HG03064 (cell line): Measurements from ENCODE around the gene LHFPL2.
"Not testable (repeated sequence)": the region's sequence is repeated elsewhere in the genome, so short reads cannot be mapped to it uniquely, and the experiment has no call there.

Experiments used
- ATAC-seq: cut with Tn5 transposase; IDR thresholded peaks from one replicate; pipeline ENCODE4 v1.9.1; 2021; ENCODE audit warnings: low read depth; ENCODE audit not compliant: unreplicated experiment

LHFPL2 gene

DNA sequence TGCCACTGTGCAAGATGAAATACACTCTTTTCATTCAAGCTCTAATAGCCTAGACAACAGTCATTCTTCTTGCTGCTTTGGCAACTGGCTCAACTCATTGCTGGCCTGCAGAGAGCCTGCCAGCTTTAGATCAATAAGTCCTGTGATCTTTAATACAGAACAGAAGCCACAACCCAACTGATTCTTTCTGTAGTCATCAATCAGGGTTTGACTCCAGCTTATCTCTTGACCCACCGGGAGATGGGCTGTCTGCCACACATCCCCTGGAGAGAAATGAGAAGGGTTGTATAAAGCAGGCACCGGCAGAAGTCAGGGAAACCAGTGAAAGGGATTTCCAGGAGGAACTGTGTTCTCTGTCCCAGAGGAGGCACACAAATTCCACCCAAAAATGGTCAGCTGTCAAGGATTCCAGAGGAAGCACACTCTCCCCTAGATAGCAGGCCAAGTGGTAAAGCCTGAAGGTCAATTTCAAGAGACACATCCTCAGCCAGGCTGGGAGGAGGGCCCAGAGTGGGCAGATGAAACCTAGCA lies 24.5 kb downstream of the LHFPL2 start:
- no peak for ATAC-seq

DNA sequence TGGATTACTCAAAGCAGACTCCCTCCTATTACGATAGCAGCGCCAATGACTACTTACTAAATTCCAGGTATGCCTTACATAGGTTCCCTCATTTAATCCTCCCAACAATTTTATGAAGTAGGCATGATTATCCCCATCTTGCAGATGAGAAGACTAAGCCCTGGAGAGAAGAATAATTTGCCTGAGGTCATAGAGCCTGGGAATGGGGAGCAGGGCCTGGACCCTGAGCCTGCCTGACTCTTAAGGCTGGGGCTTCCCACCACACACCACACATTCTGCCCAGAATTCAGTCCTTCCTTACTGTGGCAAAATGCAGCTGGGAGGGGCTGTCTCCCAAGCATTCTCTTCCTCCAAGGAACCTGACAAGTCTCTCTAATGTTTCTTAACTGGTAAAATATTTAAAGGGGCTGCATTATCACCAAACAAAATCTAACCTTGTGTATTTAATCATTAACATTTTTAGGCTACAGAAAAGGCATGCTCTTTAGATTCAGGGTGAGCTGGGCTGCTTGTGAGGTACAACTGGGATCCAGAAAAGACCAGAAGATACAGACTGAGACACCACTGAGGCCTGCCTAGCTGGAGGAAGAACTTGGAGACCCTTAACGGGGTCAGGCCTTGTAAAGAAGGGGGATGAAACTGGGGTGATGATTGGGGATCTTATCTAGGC lies 26.1 kb downstream of the LHFPL2 start:
- ATAC-seq: no peak

DNA sequence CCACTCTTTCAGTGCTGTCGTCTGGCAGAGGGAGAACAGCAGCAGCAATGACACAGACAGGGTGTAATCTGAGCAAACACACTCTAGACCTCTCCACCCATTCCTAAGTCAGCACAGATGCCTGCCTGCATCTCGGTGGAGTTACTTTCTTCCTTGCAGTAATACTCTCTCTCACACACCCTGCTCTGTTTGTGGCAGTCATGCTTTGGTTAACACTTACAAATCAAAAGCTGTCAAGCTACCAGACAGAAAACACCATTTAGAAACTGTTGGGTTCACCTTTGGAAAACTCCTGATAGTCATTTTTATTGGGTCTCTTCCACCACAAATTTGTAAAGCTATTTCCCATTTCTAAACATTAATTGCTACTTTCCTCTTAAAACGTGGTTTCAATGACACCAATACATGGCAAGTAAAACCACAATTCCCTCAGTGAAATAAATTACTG lies 27.3 kb downstream of the LHFPL2 start:
- no peak for ATAC-seq

DNA sequence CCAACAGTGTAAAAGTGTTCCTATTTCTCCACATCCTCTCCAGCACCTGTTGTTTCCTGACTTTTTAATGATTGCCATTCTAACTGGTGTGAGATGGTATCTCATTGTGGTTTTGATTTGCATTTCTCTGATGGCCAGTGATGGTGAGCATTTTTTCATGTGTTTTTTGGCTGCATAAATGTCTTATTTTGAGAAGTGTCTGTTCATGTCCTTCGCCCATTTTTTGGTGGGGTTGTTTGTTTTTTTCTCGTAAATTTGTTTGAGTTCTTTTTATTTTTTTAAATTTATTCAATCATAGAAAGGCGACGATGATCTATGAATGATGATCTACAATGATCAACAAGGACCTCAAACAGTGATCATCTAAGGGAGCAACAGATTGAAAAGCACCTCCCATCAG lies 28.5 kb downstream of the LHFPL2 start:
- not testable (repeated sequence) for ATAC-seq

DNA sequence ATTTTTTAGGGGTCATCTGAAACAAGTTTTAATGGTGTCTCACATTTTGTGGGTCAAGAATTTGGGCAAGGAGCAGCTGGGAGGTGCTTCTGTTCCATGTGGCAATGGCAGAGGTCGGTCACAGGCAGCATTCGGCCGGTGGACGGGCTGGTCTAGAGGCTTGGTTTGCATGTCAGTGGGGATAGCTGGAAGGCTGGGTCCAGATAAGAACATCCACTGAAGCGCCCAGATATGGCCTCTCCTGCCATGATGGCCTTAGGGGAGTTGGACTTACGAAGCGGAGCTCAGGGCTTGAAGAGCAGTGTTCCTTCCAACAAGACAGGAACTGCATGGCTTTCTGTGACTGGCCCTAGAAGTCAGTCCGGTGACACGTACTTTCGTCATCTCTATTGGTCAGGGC lies 30.3 kb downstream of the LHFPL2 start:
- no peak for ATAC-seq

DNA sequence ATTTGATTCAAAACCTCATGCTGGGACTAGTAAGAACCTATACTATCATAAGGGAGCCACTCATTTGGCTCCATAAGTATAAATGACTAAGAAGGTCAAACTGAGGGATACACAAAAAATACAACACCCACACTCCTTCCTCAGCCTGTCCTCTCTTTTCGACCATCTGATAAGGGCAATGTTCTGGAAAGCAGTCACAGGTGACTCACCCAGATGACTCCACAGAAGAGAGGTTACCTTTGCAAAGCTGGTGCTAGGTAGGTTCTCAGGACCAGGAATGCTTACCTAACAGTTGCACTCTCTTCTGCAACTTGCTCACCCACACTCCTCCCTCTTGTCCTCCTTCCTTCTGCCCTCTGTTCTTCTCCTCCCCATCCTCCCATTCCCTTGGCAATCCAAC lies 32.9 kb downstream of the LHFPL2 start:
- ATAC-seq: no peak

DNA sequence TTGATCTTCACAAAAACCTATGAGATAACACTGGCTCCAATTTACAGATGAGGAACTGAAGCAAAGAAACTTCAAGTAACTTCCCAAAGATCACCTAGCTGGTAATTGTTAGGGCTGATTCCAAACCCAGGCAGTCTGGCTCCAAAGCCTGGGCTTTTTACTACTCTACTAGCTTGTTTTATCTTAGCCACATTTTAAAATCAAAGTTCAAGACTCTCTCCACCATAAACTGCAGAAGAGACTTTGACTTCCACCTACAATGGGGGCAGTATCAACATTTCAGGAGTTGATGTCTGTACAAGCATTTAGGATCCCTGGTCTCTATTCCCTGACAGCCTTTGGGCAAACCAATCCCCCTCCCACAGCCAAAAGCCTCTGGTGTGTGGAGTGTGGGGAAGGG lies 33.8 kb downstream of the LHFPL2 start:
- no peak for ATAC-seq

- ATAC-seq: no peak
Observed at GRCh38 chr5:78613756-78614155, 34.8 kb downstream of the LHFPL2 start.

DNA sequence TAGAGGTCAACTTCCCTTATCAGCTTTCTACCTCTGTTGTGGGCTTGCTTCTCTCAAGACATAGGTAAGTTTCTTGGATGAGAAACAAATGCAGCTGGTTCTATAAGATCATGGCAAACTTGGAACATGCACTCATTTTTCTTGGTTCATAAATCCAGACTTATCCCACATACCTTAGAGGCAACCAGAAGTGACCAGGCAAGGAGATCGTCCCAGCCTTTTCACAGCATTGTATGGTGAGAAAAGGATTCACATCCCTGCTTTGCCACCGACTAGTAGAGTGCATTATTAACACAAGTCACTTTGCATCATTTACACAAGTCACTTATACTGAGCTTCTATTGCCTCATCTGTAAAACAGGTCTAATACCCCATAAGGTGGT lies 35.4 kb downstream of the LHFPL2 start:
- ATAC-seq: no peak

- no peak for ATAC-seq
Observed at GRCh38 chr5:78612227-78613150, 36.1 kb downstream of the LHFPL2 start.

GRCh38 chr5:78611126-78611605 lies 37.4 kb downstream of the LHFPL2 start:
- no peak for ATAC-seq

DNA sequence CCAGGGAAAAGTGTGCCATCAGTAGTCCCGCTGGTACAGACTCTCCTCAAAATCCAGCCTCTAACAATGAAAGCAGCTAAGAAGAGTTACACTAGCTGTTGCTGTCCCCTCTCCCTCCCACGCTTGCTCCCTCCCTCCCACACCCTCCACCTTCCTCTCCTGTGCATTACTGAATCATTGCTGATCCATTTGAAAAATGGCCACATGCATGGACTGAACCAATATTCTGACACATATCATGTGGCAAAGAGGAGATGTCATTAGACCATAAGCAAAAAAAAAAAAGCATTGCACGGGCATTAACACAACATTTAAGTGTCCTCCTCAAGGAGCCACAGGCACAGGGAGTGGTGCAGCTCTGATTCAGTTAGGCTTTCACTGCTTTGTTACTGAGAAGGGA lies 37.9 kb downstream of the LHFPL2 start:
- no peak for ATAC-seq

DNA sequence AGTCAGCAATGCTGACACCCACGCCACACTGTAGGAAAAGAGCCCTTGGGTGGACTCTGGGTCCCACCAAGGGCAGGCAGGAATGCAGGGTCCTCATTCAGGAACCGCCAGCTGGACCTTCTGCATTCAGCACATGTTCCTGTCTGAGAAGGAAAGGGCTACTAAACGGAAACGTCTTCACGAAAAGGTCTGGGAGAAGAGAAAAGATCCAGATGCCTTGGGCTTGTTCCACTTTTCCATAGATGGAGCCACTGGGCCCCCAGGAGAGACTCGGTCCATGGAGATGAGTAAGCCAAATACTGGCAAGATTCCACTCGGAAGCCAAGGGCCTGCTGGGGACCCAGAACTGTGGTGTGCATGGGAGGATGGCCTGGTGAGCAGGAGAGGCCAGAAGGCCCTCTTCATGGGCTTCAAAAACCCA lies 38.4 kb downstream of the LHFPL2 start:
- ATAC-seq: no peak

DNA sequence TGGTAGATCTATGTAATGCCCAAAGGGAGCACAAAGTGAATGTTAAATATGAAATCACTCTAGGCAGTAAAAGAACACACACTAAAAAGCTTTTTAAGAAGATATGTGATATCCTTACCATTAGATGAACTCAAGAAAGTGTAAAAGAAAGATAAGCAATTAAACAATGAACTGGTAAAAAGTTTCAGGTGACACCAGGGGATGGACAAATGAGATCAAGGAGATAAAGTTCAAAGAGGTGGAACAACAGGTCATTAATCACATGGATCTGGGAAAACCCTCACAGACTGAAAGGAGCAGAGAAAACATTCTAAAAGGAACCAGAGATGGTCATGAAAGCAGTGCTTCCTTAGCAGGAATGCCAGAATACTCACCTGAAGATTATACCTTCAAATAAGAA lies 40.7 kb downstream of the LHFPL2 start:
- no peak for ATAC-seq

DNA sequence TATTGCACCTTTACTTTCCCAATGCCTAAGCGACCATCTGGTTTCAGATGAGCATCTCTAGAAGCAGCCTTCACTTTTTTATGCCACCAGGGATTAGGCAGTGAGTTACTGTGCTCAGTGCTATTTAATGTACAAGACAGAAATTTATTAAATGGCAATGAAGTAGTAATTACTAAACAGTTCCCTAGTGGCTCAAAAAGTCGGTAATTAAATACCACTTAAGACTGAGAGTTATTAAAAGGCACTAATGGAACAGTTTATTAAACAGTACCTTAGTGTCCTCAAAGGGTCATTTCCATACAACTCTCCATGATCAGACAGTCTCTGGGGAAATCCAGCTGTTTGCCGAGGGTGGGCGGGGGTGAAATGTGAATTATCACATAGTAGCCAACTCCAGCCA lies 42.3 kb downstream of the LHFPL2 start:
- ATAC-seq: no peak

DNA sequence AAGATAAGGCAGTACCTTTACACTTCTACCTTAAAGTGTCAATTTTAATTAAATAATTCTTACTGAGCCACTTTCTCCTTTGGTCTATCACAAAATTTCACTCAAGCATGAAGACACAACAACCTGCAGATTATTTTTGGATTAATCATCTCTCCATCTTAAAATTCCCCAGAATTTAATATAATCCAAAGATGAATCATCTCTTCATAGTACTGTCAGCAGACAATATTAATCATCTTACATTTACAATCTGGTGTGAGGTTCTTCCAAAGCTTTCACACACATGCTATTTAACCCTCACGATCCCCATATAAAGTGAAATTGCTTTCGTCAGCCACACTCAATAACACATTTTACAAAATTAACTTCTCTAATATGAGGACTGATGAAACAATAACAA lies 43.0 kb downstream of the LHFPL2 start:
- ATAC-seq: no peak

DNA sequence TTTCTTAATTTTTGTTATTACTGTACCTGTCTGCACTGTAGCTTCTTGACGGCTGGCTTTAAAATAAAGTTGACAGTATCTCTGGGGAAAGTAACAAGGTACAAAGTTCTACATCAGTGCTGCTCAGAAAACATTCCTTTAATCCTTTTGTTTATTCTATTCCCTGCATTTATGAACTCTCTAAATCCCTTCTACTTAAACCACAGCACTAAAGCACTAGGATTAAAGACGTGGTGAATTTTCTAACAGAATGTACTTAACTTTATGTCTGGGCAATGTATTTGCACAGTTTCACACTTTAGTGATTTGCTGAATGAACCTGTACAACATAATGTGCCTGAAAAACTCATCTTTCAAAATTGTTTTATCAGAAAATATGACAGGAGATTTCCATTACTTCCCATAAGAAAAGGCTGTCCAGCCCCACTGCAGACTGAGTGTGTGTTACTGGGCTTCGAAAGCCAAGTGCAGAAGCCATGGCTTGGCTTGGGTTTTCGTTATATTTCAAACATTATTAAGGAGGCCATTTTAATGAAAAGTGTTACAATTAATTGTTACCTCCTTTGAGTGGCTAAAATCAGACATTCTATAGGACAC lies 43.8 kb downstream of the LHFPL2 start:
- ATAC-seq: no peak

- no peak for ATAC-seq
Observed at GRCh38 chr5:78603636-78604175, 44.9 kb downstream of the LHFPL2 start.

DNA sequence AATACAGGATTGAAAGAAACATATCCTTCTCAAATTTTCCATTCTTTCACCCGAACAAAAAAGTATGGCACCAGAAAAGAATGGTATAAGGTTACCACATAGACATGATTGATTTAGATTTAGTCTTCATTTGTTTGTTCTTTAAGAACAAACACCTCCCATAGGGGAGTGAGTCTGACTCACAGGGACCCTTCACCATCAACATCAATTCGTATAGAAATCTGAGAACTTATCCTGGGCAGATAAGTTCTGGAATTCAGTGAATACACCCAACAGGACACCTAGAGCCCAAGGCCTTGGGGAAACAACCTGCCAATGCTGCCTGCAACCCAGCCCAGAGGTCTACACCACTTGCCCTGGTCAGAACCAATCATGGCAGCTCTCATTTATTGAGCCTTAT lies 46.2 kb downstream of the LHFPL2 start:
- ATAC-seq: no peak

DNA sequence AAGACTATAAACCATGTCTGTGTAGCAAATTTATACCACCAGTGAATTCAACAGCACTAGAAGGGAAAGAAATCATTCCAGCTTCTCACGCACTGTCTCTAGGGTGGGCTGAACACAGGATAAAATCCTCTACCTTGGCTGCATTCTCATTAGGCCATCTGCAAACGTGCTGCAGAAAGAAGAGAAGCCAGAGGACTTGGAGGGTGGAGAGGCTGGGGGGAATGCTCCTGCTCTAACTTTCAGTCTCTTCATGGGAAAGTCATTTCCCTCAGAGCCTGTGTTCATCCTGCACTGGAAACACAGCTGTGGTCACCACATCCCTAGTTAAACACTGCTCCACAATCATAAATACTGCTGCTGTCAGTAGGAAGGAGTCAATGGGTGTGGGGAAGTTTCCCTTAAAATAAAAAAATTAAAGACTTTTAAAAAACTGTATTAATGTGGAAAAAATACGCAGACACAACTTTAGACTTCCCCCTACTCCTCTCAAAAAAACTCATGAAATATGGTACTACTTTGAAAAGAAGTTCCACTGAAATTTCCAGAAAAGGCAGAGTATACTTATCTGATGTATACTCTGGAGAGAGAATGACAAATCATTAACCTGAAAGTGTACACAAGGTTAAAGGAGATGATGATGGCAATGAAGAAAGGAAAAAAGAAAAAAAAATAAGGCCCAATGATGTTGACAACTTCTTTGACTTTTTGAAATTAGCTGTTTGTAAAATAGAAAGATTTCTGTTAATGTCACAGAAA lies 46.8 kb downstream of the LHFPL2 start:
- no peak for ATAC-seq
